Measurements from ENCODE around the gene KCNT2.

Gene KCNT2

DNA sequence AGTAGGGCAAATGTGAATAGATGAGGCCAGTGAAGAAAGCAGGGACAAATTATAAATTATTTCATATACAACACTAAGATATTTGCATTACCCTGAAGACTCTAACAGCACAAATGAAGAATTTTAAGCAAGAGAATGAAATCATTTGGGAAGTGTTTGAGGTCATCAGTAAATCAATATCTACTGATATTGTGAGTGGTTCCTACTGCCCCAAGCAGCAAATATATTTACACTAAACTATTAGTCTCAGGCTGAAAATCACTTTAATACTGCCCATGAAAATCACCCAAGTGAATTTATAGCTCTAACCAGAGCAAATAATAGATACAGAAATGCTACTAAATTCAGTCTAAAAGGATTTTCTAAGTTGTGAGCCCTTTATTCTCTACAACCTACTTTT is 163.6 kb downstream of the KCNT2 start:
- Histone ChIP-seq H3K9me3 (no peaks in the 10 kb centered on the region), H3K27me3 (ENCODE audit: low read depth) (no peaks in the 10 kb centered on the region), H3K4me1 (no peaks in the 10 kb centered on the region; the same call in 1 of the 2 replicates), H3K36me3 (replicated peaks) (no peaks in the 10 kb centered on the region), H3K4me3 (no peak overlapping the region)
- in situ Hi-C loops (cut with MboI; ENCODE audit: low sequenced_read_pairs): no loop called here
- DNase-seq (ENCODE audit: low spot score in 2 of 2): no peak

DNA sequence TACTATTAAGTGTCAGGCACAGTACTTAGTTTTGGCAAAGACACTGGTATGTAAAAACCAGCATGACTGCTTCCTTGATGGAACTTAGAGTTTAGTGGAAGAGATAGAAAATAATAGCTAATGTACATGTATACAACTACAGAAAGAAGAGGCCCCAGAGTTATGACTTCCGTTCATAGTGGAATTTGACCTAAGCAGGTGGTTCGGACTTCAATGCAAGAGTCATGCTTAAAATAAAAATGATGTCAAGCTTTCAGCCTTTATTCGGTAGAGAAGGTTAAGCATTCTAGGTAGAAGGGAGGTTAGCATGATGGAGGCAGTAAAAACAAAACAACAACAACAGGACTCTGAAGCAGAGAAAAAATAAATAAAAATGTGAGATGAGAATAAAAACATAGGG is 165.9 kb downstream of the KCNT2 start:
- H3K27me3 ChIP-seq (ENCODE audit: low read depth): no peaks in the 10 kb centered on the region
- in situ Hi-C loops (cut with MboI; ENCODE audit: low sequenced_read_pairs): no loop called here
- H3K4me3 ChIP-seq: no peak overlapping the region
- H3K9me3 ChIP-seq: no peaks in the 10 kb centered on the region
- no peaks in the 10 kb centered on the region for H3K4me1 ChIP-seq
- no peak for DNase-seq (ENCODE audit: low spot score in 2 of 2)
- no peaks in the 10 kb centered on the region for H3K36me3 ChIP-seq (replicated peaks)

DNA sequence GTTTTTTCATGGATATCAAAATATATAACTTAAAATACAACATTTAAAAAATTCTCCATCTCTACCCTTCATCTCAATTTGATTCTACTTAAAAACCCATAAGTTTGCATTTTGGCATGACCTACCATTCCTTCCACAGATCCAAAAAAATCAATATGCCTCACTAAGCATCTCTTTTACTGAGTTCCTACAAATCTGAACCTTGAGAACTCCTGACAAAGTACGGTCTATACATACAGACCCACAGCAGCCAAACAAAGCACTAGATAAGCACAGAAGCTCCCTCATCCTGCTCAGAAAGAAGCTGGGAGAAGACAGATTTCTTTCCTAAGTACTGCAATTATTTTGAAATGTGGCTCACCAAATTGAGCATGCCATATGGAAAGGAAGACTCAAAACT is 167.5 kb downstream of the KCNT2 start:
- in situ Hi-C loops (cut with MboI; ENCODE audit: low sequenced_read_pairs): no loop called here
- H3K9me3 ChIP-seq: no peaks in the 10 kb centered on the region
- DNase-seq (ENCODE audit: low spot score in 2 of 2): no peak

DNA sequence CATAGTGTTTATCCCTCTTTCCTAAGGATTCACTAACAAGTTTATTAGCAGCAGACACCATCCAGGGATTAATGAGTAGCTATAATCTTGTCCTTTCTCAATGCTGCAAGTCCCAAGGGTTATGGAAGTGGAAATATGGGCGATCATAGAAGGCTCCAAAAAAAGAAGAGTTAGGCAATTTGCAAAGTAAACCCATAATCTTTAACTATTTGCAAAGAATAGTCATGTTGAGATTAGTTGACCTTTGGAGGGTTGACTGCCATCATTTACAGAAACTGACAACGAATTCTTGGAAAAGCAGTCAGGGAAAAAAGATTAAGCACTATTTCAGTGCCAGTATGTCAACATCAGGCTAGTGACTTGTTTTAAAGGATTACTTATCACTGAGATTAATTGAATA is 169.9 kb downstream of the KCNT2 start:
- no peaks in the 10 kb centered on the region for H3K27me3 ChIP-seq (ENCODE audit: low read depth)
- DNase-seq (ENCODE audit: low spot score in 2 of 2): no peak
- no peaks in the 10 kb centered on the region for H3K9me3 ChIP-seq
- H3K4me1 ChIP-seq: no peaks in the 10 kb centered on the region
- H3K4me3 ChIP-seq: no peak overlapping the region
- in situ Hi-C loops (cut with MboI; ENCODE audit: low sequenced_read_pairs): no loop called here
- no peaks in the 10 kb centered on the region for H3K36me3 ChIP-seq (replicated peaks)

More for the DNA sequence above, 167.5 kb downstream of the KCNT2 start:
- Histone ChIP-seq H3K4me3 (no peak overlapping the region), H3K36me3 (replicated peaks) (no peaks in the 10 kb centered on the region), H3K27me3 (ENCODE audit: low read depth) (no peaks in the 10 kb centered on the region), H3K4me1 (no peaks in the 10 kb centered on the region)

DNA sequence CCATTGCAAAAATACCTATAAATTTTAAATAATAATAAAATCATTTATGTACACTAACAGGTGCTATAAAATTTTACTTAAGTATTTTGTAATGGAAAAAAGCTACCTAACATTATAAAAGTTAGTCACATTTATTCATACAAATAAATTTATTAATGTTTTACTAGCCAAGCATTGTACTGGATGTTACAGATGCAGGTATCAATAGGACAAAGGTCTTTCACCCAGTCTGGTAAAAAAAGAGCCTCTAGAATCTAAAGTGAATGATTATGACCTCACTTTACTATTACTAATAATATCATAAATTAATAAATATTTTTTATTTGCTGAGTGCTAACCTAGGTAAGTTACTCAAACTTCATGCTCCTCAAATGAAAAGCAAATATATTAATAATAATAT is 170.6 kb downstream of the KCNT2 start:
- Histone ChIP-seq H3K4me1 (no peaks in the 10 kb centered on the region), H3K9me3 (no peaks in the 10 kb centered on the region), H3K36me3 (replicated peaks) (no peaks in the 10 kb centered on the region), H3K27me3 (ENCODE audit: low read depth) (no peaks in the 10 kb centered on the region), H3K4me3 (no peak overlapping the region)
- in situ Hi-C loops (cut with MboI; ENCODE audit: low sequenced_read_pairs): no loop called here
- no peak for DNase-seq (ENCODE audit: low spot score in 2 of 2)

DNA sequence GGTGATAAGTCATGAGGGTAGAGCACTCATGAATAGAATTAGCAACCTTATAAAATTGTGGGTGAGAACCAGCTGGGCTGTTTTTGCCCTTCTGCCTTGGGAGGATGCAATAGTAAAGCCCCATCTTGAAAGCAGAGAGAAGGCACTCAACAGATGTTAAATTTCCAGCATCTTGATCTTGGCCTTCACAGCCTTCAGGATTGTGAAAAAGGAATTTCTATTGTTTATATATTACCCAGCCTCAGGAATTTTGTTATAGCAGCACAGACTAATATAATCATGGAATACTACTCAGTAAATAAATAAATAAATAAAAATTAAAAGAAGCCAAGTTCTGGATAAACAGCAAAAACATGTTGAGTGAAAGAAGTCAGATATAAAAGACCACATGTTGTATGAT is 175.2 kb downstream of the KCNT2 start:
- in situ Hi-C loops (cut with MboI; ENCODE audit: low sequenced_read_pairs): no loop called here
- Histone ChIP-seq H3K27me3 (ENCODE audit: low read depth) (no peaks in the 10 kb centered on the region), H3K36me3 (replicated peaks) (no peaks in the 10 kb centered on the region), H3K4me1 (no peaks in the 10 kb centered on the region), H3K9me3 (no peaks in the 10 kb centered on the region), H3K4me3 (no peak overlapping the region)
- DNase-seq (ENCODE audit: low spot score in 2 of 2): no peak

DNA sequence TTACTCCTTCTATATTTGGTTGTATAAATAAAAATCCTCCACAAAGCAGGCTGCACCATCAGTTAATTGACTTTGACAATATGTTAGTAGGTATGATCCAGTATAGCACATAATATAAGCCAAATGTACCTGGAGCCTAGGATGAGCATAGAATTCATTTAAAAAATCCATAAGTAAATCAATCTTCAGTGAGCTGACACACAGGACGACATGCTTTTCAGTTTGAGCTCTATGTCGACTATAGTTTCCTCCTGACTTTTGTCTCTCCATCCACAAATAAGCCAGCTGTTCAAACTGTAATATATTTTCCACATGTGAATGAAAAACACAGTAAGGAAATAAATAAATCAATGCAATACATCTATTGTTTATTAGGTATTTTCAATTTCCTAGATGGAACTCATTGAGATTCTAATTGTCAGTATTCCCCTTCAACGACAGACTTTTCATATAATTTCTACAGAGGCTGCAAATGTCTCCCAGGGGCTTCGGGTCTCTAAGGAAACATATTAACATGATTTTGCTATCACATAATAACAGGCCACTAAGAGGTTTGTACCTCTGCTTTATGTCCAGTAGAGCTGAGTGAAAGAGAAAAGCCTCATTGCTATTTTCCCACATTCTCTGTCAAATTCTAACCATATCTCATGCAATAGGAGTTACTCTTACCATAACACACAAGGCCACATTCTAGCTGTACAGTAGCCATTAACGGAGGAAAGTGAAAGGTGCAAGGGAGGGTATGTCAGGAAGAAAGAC is 180.1 kb downstream of the KCNT2 start:
- H3K36me3 ChIP-seq (replicated peaks): no peaks in the 10 kb centered on the region
- no peaks in the 10 kb centered on the region for H3K9me3 ChIP-seq
- no peaks in the 10 kb centered on the region for H3K4me1 ChIP-seq
- in situ Hi-C loops (cut with MboI; ENCODE audit: low sequenced_read_pairs): no loop called here
- H3K4me3 ChIP-seq: no peak overlapping the region
- no peaks in the 10 kb centered on the region for H3K27me3 ChIP-seq (ENCODE audit: low read depth)
- DNase-seq (ENCODE audit: low spot score in 2 of 2): no peak

DNA sequence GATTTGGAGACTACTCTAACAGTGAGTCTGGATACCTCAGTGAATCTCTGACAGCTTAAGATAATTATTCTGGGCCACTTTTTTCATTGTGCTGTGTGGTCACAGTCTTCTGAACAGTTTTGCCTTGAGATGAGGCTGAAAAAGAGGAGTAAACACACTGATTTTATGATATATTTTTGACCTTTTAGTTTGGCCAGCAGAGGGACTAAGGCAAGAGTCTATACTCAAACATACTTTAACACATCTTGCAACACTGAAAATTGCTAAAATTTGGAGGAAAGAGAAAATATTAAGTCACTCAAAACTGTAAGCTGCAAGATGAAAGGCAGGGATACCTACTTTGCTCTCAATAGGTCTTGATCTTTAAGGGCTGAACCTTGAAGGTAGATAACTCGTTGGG is 182.7 kb downstream of the KCNT2 start:
- no peaks in the 10 kb centered on the region for H3K36me3 ChIP-seq (replicated peaks)
- in situ Hi-C loops (cut with MboI; ENCODE audit: low sequenced_read_pairs): no loop called here
- H3K4me3 ChIP-seq: no peak overlapping the region
- no peaks in the 10 kb centered on the region for H3K27me3 ChIP-seq (ENCODE audit: low read depth)
- H3K9me3 ChIP-seq: no peaks in the 10 kb centered on the region
- no peaks in the 10 kb centered on the region for H3K4me1 ChIP-seq
- no peak for DNase-seq (ENCODE audit: low spot score in 2 of 2)

DNA sequence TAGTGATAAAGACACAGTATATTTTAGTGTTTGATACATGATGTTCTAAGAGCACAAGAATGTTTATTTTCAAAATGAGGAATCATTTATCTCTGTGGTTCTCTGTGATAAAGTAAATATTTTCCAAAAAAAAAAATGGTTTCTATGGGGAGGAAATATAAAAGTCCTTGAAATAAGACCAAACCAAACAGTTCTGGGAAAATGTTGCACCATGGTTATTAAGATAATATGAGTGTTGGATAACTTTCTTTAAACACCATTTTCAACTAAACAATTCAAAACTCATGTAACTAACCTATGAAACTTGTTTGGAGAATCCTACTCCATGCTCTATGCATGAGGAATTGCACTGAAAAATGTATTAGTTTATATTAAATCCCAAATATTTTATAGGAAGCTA is 184.6 kb downstream of the KCNT2 start:
- no peak for DNase-seq (ENCODE audit: low spot score in 2 of 2)
- in situ Hi-C loops (cut with MboI; ENCODE audit: low sequenced_read_pairs): no loop called here
- Histone ChIP-seq H3K4me3 (no peak overlapping the region), H3K9me3 (no peaks in the 10 kb centered on the region), H3K36me3 (replicated peaks) (no peaks in the 10 kb centered on the region), H3K4me1 (no peaks in the 10 kb centered on the region), H3K27me3 (ENCODE audit: low read depth) (no peaks in the 10 kb centered on the region)

DNA sequence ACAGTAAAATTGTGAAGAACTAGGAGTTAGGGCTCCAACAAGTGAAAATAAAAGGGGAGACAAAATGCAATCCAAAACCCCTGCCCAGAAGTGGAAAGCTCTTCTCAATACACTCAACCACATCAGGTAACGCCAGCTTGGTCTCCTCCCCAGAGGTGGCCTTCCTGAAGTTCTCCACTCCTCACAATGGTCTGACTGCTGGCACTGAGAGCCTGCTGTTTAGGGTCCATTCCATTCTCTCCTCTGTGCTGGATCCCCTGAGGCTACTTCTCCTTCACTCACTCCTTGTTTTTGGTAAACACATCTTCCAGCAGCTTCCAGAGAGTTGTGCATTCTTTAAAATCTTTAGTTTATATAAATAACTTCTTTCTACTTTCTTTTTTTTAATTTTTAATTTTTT is 189.5 kb downstream of the KCNT2 start:
- H3K36me3 ChIP-seq (replicated peaks): no peaks in the 10 kb centered on the region
- H3K27me3 ChIP-seq (ENCODE audit: low read depth): no peaks in the 10 kb centered on the region
- no peak overlapping the region for H3K4me3 ChIP-seq
- in situ Hi-C loops (cut with MboI; ENCODE audit: low sequenced_read_pairs): no loop called here
- DNase-seq (ENCODE audit: low spot score in 2 of 2): no peak
- no peaks in the 10 kb centered on the region for H3K4me1 ChIP-seq
- no peaks in the 10 kb centered on the region for H3K9me3 ChIP-seq

DNA sequence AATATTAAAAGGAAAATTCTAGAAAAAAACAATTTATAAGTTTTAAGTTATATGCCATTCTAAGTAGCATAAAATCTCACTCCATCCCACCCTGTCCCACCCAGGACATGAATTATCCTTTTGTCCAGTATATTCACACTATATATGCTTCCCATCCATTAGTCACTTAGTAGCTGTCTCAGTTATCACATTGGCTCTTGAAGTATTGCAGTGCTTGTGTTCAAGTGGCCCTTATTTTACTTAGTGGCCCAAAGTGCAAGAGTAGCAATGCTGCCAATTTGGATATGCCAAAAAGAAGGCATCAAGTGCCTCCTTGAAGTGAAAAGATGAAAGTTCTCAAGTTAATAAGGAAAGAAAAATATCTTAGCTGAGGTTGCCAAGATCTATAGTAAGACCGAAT is 192.3 kb downstream of the KCNT2 start:
- Histone ChIP-seq H3K27me3 (ENCODE audit: low read depth) (no peaks in the 10 kb centered on the region), H3K4me3 (no peak overlapping the region), H3K9me3 (no peaks in the 10 kb centered on the region), H3K4me1 (no peaks in the 10 kb centered on the region), H3K36me3 (replicated peaks) (no peaks in the 10 kb centered on the region)
- no peak for DNase-seq (ENCODE audit: low spot score in 2 of 2)
- in situ Hi-C loops (cut with MboI; ENCODE audit: low sequenced_read_pairs): no loop called here

DNA sequence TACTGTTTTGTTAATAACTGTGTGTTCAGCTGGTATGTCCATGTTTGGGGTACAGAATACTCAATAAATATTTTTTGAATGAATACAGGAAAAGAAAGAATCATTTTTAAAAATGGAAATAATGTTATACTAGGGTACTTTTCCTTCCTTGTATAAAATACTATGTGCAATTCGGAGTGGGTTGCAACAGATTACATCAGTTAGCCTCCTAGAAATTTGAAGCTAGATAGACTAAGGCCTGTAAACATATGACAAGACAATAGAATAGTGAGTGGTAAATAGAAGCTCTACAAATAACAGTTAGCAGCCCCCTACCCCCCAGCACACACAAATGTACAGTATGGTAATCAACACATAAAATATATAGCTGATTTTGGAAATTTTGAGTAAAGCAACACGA is 195.9 kb downstream of the KCNT2 start:
- Histone ChIP-seq H3K9me3 (no peaks in the 10 kb centered on the region), H3K4me1 (no peaks in the 10 kb centered on the region), H3K4me3 (no peak overlapping the region), H3K27me3 (ENCODE audit: low read depth) (no peaks in the 10 kb centered on the region), H3K36me3 (replicated peaks) (no peaks in the 10 kb centered on the region)
- no peak for DNase-seq (ENCODE audit: low spot score in 2 of 2)
- in situ Hi-C loops (cut with MboI; ENCODE audit: low sequenced_read_pairs): no loop called here

DNA sequence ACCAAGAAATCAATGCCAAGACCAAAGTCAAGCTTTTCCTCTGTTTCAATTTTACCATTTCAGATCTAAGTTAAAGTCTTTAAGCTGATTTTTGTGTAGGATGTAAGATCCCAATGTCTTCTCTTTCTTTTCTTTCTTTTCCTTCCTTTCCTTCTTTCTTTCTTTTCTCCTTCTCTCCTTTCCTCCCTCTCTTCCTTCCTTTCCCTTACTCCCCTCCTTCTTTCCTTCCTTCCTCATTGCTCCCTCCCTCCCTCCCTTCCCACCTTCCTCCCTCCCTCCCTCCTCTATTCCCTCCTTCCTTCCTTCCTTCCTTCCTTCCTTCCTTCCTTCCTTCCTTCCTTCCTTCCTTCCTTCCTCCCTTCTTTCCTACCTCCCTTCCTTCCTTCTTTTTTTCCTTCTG is 197.5 kb downstream of the KCNT2 start:
- no peak for DNase-seq (ENCODE audit: low spot score in 2 of 2)
- in situ Hi-C loops (cut with MboI; ENCODE audit: low sequenced_read_pairs): no loop called here
- no peaks in the 10 kb centered on the region for H3K36me3 ChIP-seq (replicated peaks)
- no peaks in the 10 kb centered on the region for H3K27me3 ChIP-seq (ENCODE audit: low read depth)
- H3K4me1 ChIP-seq: no peaks in the 10 kb centered on the region
- H3K4me3 ChIP-seq: no peak overlapping the region
- no peaks in the 10 kb centered on the region for H3K9me3 ChIP-seq

DNA sequence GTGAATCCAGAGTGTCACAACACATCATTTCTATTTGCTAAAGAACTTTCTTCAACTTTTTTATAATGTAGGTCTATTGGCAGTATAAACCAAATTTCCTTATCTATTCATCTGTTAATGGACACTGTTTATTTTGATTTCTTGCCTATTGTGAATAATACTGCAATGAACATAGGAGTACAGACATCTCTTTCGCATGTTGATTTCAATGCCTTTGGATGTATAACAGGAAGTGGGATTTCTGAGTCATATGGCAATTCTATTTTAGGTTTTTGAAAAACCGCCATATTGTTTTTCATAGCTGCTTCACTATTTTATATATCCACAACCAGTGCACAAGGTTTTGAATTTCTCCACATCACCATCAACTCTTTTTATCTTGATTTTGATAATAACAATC is 198.7 kb downstream of the KCNT2 start:
- Histone ChIP-seq H3K27me3 (ENCODE audit: low read depth) (no peaks in the 10 kb centered on the region), H3K4me1 (no peaks in the 10 kb centered on the region), H3K36me3 (replicated peaks) (no peaks in the 10 kb centered on the region), H3K4me3 (no peak overlapping the region), H3K9me3 (no peaks in the 10 kb centered on the region)
- in situ Hi-C loops (cut with MboI; ENCODE audit: low sequenced_read_pairs): no loop called here
- no peak for DNase-seq (ENCODE audit: low spot score in 2 of 2)
